NCI-H446 (cell line): Measurements from ENCODE around the gene SELENOW.

Experiments used
- DNase-seq, 2 experiments: peaks; one replicate each; lab custom pipeline; 2025; lab: John Stamatoyannopoulos, UW

Gene SELENOW

DNA sequence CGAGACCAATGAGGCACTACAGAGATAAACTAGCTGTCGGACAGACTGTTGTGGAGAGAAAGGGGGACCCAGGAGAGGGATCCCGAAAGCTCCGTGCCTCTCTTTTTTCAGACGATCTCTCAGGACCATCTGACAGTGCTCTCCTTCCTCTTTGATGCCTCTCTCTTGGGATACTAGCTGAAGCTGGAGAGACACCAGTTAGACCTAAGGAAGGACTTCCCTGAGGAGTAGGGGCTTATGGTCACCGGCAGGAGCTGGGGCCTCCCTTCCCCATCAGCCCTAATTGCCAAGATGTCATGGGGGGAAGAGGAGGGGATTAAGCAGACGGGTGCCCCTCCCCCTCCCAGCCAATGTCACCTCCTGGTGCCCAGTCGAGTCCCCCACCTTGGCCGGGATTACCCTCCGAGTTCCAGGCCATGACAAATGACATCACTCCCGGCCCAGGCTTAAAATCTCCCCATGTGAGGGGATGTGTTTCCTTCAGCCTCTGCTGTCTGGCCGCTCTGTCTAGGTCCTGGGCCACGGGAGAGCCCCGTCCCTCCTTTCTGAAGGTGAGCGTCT, 43.0 kb downstream of the SELENOW start, which contains the start of gene CRX:
Gene CRX, plus strand, starts transcription at position 478 of the 561 bp plus-strand sequence. CDS start 12,507 bp downstream, outside the sequence.
- no peak for DNase-seq

DNA sequence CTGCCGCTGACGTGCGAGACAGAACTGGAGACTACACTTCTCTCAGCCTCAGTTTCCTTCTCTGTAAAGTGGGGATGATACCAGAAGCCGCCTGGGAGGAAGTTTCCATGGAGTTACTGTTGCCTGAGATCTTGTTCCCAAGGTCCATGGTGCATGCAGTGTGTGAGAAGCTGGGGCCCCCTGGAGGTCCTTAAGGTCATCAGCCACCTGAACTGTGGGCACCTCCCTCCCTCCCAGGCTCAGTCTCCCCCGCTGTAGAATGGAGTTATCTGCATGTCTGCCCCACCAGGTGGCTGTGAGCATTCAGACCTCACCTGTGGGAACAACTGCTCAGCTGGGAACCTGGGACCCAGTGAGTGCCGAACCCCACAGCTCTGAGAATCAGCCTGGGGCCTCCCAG, 45.9 kb downstream of the SELENOW start:
- no peak for DNase-seq

DNA sequence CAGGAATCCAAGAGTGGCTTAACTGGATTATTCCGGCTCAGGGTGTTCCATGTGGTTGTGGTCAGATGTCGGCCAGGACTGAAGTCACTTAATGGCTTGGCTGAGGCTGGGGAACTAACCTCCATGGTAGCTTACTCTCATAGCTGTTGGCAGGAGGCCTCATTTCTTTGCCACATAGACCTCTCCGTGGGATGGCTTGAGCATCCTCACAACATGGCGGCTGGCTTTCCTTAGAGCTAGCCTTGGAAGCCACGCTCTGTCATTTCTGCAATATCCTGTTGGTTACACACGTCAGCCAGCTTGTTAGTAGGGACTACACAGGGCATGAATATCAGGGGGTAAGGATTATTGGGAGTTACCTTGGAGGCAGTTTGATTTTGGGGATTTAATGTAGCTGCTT, 48.3 kb downstream of the SELENOW start:
- no peak for DNase-seq

DNA sequence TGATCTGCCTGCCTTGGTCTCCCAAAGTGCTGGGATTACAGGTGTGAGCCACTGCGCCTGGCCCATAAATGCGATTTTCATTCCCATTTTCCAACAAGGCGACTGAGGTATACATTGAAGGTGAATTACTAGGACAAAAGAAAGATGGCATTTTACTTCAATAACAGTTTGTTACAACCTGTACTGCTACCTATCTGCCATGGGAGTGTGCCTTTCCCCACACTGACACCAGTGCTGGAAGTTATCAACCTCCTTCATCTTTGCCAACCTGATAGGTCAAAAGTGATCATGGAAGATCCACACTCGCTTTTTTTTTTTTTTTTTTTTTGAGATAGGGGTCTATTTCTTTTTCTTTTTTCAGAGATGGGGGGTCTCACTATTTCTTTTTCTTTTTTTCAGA, 54.2 kb downstream of the SELENOW start:
- DNase-seq = no peak
